Measurements from ENCODE around the gene CRB1.

Gene CRB1

DNA sequence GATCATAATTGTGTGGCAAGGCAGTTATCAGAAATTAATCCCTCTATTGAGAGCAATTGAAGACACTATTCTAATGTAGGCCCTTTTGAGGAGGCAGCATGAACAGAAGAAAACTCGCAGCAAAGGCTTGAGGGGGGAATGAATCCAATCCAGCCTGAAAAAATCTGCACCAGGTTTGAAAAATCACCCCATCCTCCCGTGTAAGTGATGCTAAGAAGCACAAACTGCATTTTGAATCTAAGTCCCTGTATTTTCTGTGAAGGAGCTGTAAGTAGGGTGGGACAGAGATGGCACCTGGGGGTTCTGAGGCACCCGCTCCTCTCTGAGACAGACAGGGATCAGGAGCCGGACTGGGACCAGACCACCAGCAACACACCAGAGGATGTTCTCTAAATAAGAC is at the start of gene CRB1:
TSS of gene CRB1 (plus strand) at position 241 of the 400 bp plus-strand sequence. CDS start 161 bp downstream, outside the sequence.
- peak; percentile 91 for DNase-seq

DNA sequence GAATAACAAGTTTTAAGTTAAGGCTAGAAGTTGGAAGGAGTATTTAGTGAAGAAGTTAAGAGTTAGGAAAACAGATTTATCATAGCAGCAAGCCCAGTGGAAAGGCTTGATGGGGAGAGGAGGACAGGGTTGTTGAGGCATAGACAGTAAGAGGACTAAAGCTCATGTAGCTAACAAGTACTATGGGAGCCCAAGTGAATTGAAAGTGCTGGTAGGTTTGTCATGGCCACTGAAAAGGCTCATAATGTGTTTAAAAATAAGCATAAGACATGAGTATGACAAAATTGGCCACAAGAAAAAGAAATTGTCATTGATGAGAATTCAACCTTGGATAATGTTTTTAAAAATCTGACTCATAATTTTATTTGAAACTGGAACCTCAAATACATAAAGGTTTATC is 49.2 kb upstream of the CRB1 start:
- no peak for DNase-seq

DNA sequence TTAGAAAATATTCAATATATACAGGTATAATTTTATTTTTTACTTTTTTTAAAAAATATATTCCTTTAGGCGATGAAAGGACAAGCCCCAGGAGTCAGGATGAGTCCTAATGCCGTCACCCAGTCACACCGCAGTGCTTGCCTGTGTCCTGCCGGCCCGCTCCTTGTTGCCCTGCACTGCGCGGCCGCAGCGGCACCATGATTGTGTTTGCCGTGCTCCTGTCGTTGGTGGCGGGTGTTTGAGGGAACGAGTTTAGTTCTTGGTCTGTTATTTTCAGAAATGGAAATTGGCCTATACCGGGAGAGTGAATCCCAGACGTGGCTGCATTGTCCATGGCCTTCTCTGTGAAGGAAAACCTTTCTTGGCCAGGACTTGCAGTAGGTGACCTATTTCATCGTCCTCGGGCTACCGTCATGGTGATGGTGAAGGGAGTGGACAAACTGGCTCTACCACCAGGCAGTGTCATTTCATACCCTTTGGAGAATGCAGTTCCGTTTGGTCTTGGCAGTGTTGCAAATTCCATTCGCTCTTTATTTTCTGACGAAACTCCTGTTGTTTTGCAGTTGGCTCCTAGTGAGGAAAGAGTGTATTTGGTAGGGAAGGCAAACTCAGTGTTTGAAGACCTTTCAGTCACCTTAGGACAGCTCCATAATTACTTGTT is 45.9 kb upstream of the CRB1 start:
- DNase-seq: no peak

- DNase-seq: no peak
Measured at GRCh38 chr1:197222780-197223179, 45.3 kb upstream of the CRB1 start.

DNA sequence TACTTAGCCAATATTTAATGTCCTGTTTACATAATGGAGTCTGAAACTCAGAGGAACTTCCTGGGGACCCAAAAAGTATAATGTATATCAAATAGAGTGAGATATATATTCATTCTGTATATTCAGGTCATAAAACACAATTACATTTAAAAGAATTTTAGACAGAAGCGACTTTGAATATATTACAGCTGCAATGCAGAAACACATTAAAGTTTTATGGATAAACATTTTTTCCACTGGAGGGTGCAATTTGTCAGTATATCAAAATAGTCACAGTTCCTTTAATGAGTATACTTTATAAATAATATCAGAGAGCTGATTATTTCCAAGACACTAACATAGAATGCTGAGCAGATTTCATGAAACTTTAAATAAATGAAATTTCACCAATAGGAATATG is 43.9 kb upstream of the CRB1 start:
- DNase-seq: peak; percentile 45

GRCh38 chr1:197225611-197226010 is 42.4 kb upstream of the CRB1 start:
- DNase-seq: peak; percentile 56

DNA sequence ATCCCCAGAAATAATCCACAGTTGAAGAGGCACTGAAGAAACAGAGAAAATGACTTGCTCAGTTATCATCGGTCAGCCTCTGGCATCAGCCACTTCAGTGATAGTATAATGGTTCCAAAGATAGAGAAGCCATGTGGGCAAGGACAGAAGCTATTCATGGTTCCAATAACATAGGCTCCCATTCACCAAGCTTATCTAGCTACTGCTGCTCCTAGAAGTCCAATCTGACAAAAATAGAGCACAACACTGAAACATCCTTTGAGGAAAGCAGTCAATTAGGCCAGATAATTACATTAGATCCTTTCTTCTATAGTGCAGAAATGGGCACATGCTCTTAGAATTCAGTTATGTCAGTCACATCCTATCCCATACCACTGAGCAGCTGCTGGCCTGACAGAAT is 33.5 kb upstream of the CRB1 start:
- no peak for DNase-seq

DNA sequence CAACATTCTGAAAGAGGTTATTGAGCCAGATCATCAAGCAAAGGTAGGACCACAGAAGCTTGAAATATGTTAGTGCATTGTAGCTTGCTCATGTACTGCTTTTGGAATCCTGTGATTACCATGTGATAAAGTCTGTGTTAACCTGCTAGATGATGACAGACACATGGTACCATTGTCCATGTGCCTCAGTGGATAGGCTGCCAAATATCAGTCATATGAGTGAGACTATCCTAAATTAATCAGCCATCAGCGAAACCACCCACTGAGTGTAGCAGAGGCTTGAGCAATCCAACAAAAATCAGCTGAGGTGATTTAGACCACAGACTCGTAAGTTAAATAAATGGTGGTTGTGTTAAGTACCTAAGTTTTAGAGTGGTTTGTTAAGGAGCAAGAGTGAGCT is 32.7 kb upstream of the CRB1 start:
- DNase-seq: no peak

DNA sequence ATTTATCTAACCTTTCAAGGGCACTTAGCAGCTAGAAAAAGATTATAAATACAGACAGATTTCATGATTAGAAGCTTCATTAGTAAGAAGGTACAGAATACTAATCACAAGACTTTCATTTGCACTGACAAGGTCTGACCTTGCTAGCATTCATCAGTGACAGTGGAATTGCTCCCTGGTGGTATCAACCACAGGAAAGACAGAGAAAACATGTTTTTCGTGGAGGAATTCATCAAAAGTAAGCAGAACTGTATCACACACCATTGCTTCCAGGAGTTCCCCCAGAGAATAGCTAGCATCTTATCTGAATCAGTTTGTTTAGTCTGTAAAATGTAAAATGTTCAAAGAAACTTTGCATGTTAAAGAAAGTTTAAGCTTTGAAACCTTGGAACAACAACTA is 20.6 kb upstream of the CRB1 start:
- DNase-seq: no peak

- no peak for DNase-seq
Measured at GRCh38 chr1:197249324-197249723, 18.7 kb upstream of the CRB1 start.

- DNase-seq: no peak
Measured at GRCh38 chr1:197250616-197251015, 17.4 kb upstream of the CRB1 start.

DNA sequence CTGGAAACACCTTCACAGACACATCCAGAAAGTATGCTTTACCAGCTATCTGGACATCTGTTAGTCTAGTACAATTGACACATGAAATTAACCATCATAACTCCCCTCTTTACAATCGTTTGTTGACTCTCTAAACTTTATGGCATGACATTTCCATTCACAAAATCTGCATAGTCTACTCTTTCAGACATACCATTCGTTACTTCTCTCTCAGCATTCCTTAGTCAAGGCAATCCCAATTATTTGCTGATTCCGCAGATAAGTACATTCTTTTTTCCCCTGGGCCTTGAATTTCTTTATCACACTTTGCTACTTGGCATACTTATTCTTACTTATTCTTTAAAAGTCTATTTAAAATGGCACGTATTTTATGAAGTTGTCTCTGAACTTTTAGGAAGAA is 15.1 kb upstream of the CRB1 start:
- no peak for DNase-seq

DNA sequence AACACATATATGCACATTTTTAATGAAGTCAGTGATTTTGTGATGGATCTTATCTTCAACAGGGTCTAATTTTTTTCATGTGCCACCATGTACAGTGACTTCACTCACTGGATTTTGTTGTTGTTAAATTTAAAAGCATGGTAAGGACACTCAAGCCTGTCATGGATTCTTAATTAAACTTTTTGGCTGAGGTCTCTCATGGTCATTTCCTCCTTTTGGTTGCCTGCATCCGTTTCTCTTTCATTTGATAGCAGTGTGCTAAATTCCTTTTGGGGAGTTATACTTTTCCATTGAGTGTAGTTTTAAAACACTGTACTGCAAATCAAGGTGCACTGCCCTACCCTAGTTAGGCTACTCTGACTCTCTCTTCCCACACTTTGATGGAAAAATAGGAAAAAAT is 13.2 kb upstream of the CRB1 start:
- DNase-seq: no peak

GRCh38 chr1:197264936-197265567 is 3.0 kb upstream of the CRB1 start:
- no peak for DNase-seq

GRCh38 chr1:197269053-197269452 is 1.0 kb downstream of the CRB1 start:
- peak; percentile 97 for DNase-seq

- no peak for DNase-seq
Measured at GRCh38 chr1:197272791-197273190, 4.7 kb downstream of the CRB1 start.

DNA sequence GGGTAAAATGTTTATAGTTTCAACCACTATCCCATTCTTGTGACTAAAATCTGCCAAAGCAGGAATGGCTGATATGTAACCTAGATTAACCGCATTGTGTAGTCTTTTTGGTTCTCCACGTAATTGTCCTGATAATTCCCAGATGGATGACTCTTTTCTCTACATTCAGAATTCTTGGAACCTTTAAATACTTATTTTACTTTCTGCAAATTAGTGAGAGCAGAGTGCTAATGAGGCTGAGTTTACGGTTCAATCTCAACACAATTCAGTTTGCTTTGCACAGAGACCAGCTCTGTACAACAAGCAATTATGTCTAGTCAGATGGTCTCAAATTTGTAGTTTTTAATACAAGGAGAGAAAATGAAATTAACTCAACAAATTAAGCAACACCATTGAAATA is 9.1 kb downstream of the CRB1 start:
- no peak for DNase-seq

- peak; percentile 81 for DNase-seq
Measured at GRCh38 chr1:197284325-197284724, 16.3 kb downstream of the CRB1 start.

DNA sequence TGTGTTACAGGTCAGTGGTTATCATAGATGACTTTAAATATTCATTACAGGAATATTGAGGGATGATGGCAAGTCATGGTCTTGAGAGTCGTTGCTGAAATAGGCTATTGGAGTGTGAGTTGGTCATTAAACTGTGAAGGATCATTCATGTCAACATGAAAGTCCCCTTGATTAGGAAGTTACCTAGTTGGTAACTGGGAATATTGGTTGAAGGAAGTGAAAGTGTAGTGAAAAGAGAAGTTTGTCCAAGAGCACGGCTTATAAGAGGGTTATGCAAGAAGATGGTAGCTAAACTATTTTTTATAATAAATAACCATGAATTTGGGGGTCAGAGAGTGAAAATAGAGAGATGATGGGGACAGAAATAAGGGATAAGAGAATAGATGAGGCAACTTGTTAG is 16.9 kb downstream of the CRB1 start:
- no peak for DNase-seq

GRCh38 chr1:197285526-197286205 is 17.6 kb downstream of the CRB1 start:
- peak; percentile 32 for DNase-seq

- DNase-seq: no peak
Measured at GRCh38 chr1:197286634-197287033, 18.6 kb downstream of the CRB1 start.

DNA sequence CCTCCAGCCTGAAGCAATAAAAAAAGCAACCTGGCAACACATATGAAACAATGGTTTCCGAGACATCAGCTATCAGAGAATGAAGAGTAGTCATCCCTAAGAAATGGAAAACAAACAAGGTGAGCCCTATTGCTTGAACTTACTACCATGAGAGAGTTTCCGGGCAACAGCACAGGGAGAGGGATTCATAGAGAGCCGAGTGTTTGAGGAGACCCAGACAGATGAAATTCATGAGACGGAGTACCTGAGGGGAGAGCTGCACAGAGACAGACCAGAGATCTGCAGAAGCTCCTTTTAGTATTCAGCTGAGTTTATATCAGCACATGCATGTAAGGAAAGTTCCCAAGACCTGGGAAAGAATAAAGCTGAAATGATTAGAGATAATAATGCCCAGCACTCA is 19.8 kb downstream of the CRB1 start:
- no peak for DNase-seq

DNA sequence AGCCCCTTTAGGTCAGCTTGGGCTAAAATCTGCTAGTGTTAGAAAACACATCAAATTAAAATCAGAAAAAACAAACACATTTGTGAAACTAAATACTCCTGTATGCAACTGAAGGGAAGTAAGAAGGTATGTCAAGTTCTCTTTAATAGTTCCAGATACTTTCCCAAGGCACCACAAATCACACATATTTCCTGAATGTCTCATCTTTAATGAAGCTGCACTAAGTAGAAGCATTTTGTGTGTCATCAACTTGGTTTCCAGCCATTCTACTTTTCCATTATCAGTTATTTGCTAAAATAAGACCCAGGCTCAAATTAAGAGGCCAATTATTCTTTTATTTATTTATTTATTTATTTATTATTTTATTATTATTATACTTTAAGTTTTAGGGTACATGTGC is 34.7 kb downstream of the CRB1 start:
- DNase-seq: no peak

DNA sequence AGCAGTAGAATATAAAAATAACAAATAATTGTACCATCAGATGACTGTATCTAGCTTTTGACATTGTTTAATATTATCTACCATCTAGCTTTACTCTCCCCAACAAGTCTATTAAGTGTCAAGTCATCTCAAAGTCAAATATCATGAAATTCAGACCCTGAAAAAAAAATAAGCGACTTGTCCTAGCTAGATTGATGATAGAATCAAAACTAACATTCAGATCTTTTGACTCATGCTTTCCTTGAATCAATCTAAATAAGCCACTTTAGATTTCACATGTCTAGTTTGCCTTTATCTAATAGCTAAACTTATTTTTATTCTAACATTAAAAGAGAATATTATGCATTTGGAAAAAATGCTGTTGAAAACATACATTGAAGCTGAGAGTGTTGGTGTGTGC is 35.4 kb downstream of the CRB1 start:
- no peak for DNase-seq

All from NCI-H82 (cell line).